ENCODE measurements around the gene TRPC4.

TRPC4 gene

DNA sequence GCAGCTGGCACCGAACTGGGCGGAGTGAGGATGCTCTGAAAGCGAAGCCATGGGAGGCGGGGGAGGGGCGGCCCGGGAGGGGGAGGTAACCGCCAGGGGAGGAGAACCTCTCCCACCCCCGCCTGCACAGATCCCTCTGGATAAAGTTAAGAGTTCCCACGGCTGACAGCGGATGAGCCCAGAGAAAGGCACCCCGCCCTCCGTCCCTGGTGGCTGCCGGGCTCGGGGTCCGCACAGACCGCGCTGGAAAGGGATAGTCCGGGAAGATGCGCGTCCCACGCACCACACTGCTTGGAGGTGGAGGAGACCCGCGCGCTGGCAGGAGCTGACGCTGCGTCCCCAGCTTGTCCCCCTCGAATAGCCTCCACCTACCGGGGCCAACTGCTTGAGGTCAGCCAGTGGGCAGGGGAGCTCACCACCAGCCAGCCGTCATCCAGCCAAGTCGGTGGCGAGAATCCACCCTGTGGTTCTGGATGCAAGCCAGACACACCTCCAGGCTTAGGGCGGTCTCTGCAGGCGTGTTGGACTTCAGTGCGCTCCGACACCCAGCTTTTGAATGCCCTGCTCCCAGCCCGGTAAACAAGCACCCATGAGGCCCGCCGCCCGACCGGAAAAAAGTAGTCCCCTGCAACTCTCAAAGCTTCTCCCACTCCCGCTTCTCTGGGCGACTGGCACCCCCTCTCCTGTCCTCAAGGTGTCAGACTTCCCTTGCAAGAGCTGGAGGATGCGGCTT lies at the start of gene TRPC4:
Gene TRPC4 (minus strand): TSS at position 17 of the 733 bp plus-strand sequence. CDS start 86,439 bp downstream, outside the sequence.
- TF ChIP-seq, protein P1, sequence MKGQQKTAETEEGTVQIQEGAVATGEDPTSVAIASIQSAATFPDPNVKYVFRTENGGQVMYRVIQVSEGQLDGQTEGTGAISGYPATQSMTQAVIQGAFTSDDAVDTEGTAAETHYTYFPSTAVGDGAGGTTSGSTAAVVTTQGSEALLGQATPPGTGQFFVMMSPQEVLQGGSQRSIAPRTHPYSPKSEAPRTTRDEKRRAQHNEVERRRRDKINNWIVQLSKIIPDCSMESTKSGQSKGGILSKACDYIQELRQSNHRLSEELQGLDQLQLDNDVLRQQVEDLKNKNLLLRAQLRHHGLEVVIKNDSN (IDR thresholded peaks at IDR 0.05), result no peak
- TF ChIP-seq YY1 (IDR thresholded peaks at IDR 0.05; ENCODE audit: low read depth) (no peak), MAX (IDR thresholded peaks at IDR 0.05) (peak; percentile 39), TCF12 (IDR thresholded peaks at IDR 0.05; ENCODE audit: low read depth) (no peak), RAD21 (IDR thresholded peaks at IDR 0.05; ENCODE audit: low read depth) (peak; percentile 72), ZBTB7A (IDR thresholded peaks at IDR 0.05; ENCODE audit: low read depth) (no peak), CREB1 (IDR thresholded peaks at IDR 0.05; ENCODE audit: low read depth) (no peak), TAF1 (IDR thresholded peaks at IDR 0.05; ENCODE audit: low read depth) (no peak), EGR1 (IDR thresholded peaks at IDR 0.05) (no peak), FOXM1 (IDR thresholded peaks at IDR 0.05; ENCODE audit: borderline replicate concordance, low read depth) (no peak), TEAD4 (IDR thresholded peaks at IDR 0.05) (no peak), REST (IDR thresholded peaks at IDR 0.05; ENCODE audit: low read depth) (no peak), NFIC (IDR thresholded peaks at IDR 0.05) (peak; percentile 72), EP300 (IDR thresholded peaks at IDR 0.05; ENCODE audit: borderline replicate concordance) (no peak), CEBPB (IDR thresholded peaks at IDR 0.05) (no peak)

GRCh38 chr13:37918751-37919150 lies 49.2 kb upstream of the TRPC4 start:
- TF ChIP-seq EP300 (IDR thresholded peaks at IDR 0.05; ENCODE audit: borderline replicate concordance) (no peak), REST (IDR thresholded peaks at IDR 0.05; ENCODE audit: low read depth) (no peak), CREB1 (IDR thresholded peaks at IDR 0.05; ENCODE audit: low read depth) (no peak), TCF12 (IDR thresholded peaks at IDR 0.05; ENCODE audit: low read depth) (no peak), ZBTB7A (IDR thresholded peaks at IDR 0.05; ENCODE audit: low read depth) (no peak), TEAD4 (IDR thresholded peaks at IDR 0.05) (no peak)

GRCh38 chr13:37918116-37918714 lies 48.6 kb upstream of the TRPC4 start:
- no peak for TF ChIP-seq EP300 (IDR thresholded peaks at IDR 0.05; ENCODE audit: borderline replicate concordance)
- no peak for TF ChIP-seq TEAD4 (IDR thresholded peaks at IDR 0.05)
- no peak for TF ChIP-seq NFIC (IDR thresholded peaks at IDR 0.05)
- no peak for TF ChIP-seq CREB1 (IDR thresholded peaks at IDR 0.05; ENCODE audit: low read depth)
- TF ChIP-seq ZBTB7A (IDR thresholded peaks at IDR 0.05; ENCODE audit: low read depth), result no peak
- TF ChIP-seq RAD21 (IDR thresholded peaks at IDR 0.05; ENCODE audit: low read depth), result no peak
- no peak for TF ChIP-seq FOXM1 (IDR thresholded peaks at IDR 0.05; ENCODE audit: borderline replicate concordance, low read depth)

DNA sequence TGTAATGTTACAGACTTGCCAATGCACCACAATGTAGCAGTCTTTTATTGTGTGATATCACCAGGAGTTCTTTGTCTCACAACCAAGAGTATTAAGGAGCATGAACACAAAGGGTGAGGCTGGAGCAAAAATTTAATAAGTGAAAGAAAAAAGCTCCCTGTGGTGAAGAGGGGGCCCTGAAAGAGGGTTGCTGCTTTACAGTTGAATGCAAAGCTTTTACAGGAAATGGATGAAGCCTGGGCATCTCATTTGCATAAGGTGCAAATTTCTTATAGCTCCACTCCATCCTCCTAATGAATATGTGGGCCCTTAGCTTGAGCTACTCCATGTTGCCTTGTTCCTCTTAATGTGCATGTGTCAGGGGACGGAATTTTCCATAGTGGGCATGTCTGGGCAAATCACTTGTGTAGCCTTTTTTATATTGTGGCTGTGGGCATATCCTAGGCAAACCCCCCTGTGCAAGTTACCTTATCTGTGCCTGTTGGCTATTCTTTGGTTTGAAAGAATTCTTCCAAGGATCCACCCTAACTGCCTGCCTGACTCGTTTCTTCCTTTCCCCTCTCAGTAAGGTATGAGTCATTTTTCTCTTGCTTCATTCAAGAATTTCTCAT lies 45.3 kb upstream of the TRPC4 start:
- TF ChIP-seq EGR1 (IDR thresholded peaks at IDR 0.05), result no peak
- TF ChIP-seq NFIC (IDR thresholded peaks at IDR 0.05), result no peak
- no peak for TF ChIP-seq EP300 (IDR thresholded peaks at IDR 0.05; ENCODE audit: borderline replicate concordance)
- no peak for TF ChIP-seq TCF12 (IDR thresholded peaks at IDR 0.05; ENCODE audit: low read depth)
- no peak for TF ChIP-seq TAF1 (IDR thresholded peaks at IDR 0.05; ENCODE audit: low read depth)
- TF ChIP-seq REST (IDR thresholded peaks at IDR 0.05; ENCODE audit: low read depth), result no peak
- no peak for TF ChIP-seq CREB1 (IDR thresholded peaks at IDR 0.05; ENCODE audit: low read depth)
- TF ChIP-seq TEAD4 (IDR thresholded peaks at IDR 0.05), result no peak
- TF ChIP-seq CEBPB (IDR thresholded peaks at IDR 0.05), result no peak
- no peak for TF ChIP-seq RAD21 (IDR thresholded peaks at IDR 0.05; ENCODE audit: low read depth)
- no peak for TF ChIP-seq ZBTB7A (IDR thresholded peaks at IDR 0.05; ENCODE audit: low read depth)
- TF ChIP-seq YY1 (IDR thresholded peaks at IDR 0.05; ENCODE audit: low read depth), result no peak
- TF ChIP-seq, protein P1 (IDR thresholded peaks at IDR 0.05), result no peak
- no peak for TF ChIP-seq FOXM1 (IDR thresholded peaks at IDR 0.05; ENCODE audit: borderline replicate concordance, low read depth)
- no peak for TF ChIP-seq MAX (IDR thresholded peaks at IDR 0.05)
